Mucosa of descending colon (tissue), 3 donors: ENCODE data around the gene PGBD5. TPM values are rescaled to one million over a fixed set of nuclear protein-coding genes. Genes with fewer than 3 reads are reported as not detected.

Experiments
- ATAC-seq: fragments of 200-7000 bp; cut with Tn5 transposase; one replicate; pipeline ENCODE4 v1.9.1; 2020; ENCODE audit warnings: mild to moderate bottlenecking, moderate library complexity
- DNase-seq, 3 donors: peaks; one replicate each; pipeline ENCODE4 v3.0.0-alpha.2; 2020
- H3K36me3 ChIP-seq: fragments of 200-600 bp; one replicate; pipeline ENCODE4 v1.8.0; 2021; ENCODE audit warnings: low read depth, mild to moderate bottlenecking
- H3K4me1 ChIP-seq: fragments of 200-600 bp; one replicate; pipeline ENCODE4 v1.8.0; 2021; ENCODE audit warnings: low read depth, mild to moderate bottlenecking
- H3K4me3 ChIP-seq: fragments of 200-600 bp; one replicate; pipeline ENCODE4 v1.8.0; 2021; ENCODE audit warnings: mild to moderate bottlenecking
- H3K9me3 ChIP-seq: fragments of 200-600 bp; one replicate; pipeline ENCODE4 v1.8.0; 2021; ENCODE audit warnings: mild to moderate bottlenecking
- CTCF ChIP-seq: fragments of 200-600 bp; IDR thresholded peaks from one replicate; pipeline ENCODE4 v1.8.0; 2022; ENCODE audit warnings: antibody characterized with exemption, mild to moderate bottlenecking
- intact Hi-C, 2 donors: fragments of 100-400 bp; cut with DNase I in 1 of 2; cut with micrococcal nuclease in 1 of 2; formaldehyde crosslinking; loops; one replicate each; pipeline versions ENCODE4 v1.11.0 to v1.11.1; 2022; cut with DNase I, micrococcal nuclease
- total RNA-seq, 3 donors: library from RNA; stranded (reverse); fragmentation: NEBNext Ultra II Directional in 2 of 3; extraction: Animal tissue kit (Norgen Biotek cat#: 25700) in 2 of 3; gene quantifications; one replicate each; pipeline versions ENCODE4 v1.2.1 to v1.2.4, GENCODE V29; 2021 to 2023
- donor health status: DM: no; HTN: no; CAD: no; lungs with moderate emphysema.
- donor health status: DM: no; HTN: no; CAD: no.
- donor health status: DM: no; HTN: yes; CAD: no.

PGBD5 gene
- total RNA-seq, 3 donors from 2014 or later = 1.4 to 3.2 (median 2.7) TPM

- Histone ChIP-seq H3K9me3 (no peaks in the 10 kb centered on the region), H3K4me3 (no peak overlapping the region), H3K36me3 (no peaks in the 10 kb centered on the region), H3K4me1 (no peaks in the 10 kb centered on the region)
- no peak for DNase-seq
- no peak for TF ChIP-seq CTCF
- ATAC-seq = no peak
- intact Hi-C loops = no loop called here
Observed at GRCh38 chr1:230328342-230329015, 97.7 kb downstream of the PGBD5 start.

GRCh38 chr1:230327892-230328284 is 98.2 kb downstream of the PGBD5 start:
- no peaks in the 10 kb centered on the region for H3K36me3 ChIP-seq
- DNase-seq (no peak), ATAC-seq (no peak)
- no peak overlapping the region for H3K4me3 ChIP-seq
- H3K9me3 ChIP-seq = no peaks in the 10 kb centered on the region
- intact Hi-C loops = no loop called here
- H3K4me1 ChIP-seq = no peaks in the 10 kb centered on the region
- TF ChIP-seq CTCF = no peak

GRCh38 chr1:230326971-230327891 is 98.9 kb downstream of the PGBD5 start:
- H3K9me3 ChIP-seq = no peaks in the 10 kb centered on the region
- no peaks in the 10 kb centered on the region for H3K4me1 ChIP-seq
- DNase-seq = no peak
- H3K36me3 ChIP-seq = no peaks in the 10 kb centered on the region
- H3K4me3 ChIP-seq = no peak overlapping the region
- TF ChIP-seq CTCF = no peak
- intact Hi-C loops = no loop called here
- no peak for ATAC-seq

- Histone ChIP-seq H3K9me3 (no peaks in the 10 kb centered on the region), H3K4me1 (no peaks in the 10 kb centered on the region), H3K36me3 (no peaks in the 10 kb centered on the region), H3K4me3 (no peak overlapping the region)
- DNase-seq (no peak), ATAC-seq (no peak)
- intact Hi-C loops = no loop called here
- no peak for TF ChIP-seq CTCF
Observed at GRCh38 chr1:230323686-230324085, 102.4 kb downstream of the PGBD5 start.

GRCh38 chr1:230322967-230323547 is 103.1 kb downstream of the PGBD5 start:
- no peak for TF ChIP-seq CTCF
- no peaks in the 10 kb centered on the region for H3K36me3 ChIP-seq
- DNase-seq (no peak), ATAC-seq (no peak)
- intact Hi-C loops = no loop called here
- no peaks in the 10 kb centered on the region for H3K9me3 ChIP-seq
- H3K4me3 ChIP-seq = no peak overlapping the region
- H3K4me1 ChIP-seq = no peaks in the 10 kb centered on the region
